Measurements from ENCODE around the gene LPO.

LPO gene

DNA sequence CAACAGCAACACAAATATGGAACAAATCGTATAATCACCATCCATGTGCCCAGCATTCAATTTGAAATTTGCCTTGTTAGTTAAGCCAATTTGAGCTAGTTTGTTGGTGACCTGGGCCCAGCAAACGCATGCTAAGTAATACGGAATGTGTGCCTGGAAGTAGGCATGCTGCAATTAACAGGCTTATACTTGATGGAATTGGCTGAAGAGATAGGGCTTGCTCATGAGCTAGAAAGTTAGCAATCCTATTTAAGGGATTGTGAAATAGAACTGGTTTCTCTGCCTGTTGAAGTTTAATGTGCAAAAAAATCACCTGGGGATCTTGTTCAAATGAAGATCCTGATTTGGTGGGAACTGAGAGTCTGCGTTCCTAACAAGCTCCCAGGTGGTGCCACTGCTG is 8.5 kb upstream of the LPO start:
- no peak for DNase-seq (ENCODE audit: low spot score)

DNA sequence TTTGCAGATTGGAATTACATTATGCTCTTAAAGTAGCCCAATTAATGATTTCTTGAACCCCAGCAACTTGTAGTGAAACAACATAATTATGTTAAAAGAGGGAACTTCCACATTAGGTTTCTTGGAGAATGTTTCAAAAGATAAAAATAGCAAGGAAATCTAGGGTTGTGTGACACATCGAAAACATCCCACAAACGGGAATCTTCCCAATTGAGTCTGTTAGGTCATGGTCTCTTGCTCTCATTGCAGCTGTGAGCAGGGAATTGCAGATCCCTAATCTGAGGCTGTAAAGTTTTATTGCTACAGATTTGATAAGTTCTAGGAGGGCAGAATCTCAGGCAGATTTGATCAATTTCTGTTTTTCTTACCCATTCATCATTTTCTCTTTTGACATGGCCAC is 6.7 kb upstream of the LPO start:
- no peak for DNase-seq (ENCODE audit: low spot score)

DNA sequence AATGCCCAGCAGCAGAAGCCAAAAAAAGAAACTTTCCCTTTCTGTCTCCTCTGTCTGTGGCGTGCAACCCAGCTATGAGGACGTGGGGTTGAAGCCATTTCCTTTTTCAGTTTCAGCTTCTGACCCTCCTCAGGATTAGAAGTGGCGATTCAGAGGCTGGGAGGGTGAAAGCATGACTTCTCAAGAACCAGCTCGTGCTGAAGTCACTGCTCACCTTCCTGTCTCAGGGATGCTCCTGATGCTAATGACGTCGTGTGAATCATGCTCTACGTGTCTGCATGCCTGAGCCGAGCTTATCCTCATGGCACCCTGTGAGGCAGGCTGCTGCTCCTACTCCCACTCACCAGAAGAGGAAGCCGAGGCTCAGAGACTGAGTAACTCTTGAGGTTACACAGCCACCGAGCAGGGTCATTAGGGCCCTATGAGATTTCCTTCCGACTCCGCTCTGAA is 5.7 kb upstream of the LPO start:
- peak; percentile 57 for DNase-seq (ENCODE audit: low spot score)

DNA sequence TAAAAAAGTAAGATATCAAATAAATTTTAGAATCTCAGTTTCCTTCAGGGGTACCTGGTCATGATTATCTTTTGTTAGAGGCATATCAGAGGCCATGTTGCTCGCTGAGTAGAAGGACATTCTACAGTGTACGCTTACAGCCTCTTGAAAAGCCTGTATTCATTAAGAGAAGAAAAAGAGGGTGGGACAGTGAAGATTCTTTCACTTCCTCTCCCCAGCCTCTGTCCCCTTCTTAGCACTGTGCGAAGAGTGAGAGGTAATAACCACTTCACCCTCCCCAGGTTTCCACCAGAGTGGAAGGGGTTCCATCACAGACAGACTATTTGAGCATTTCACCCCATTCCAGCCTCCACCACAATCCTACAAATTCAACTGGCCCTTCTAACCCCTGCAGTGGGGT is 4.8 kb upstream of the LPO start:
- peak; percentile 65 for DNase-seq (ENCODE audit: low spot score)

DNA sequence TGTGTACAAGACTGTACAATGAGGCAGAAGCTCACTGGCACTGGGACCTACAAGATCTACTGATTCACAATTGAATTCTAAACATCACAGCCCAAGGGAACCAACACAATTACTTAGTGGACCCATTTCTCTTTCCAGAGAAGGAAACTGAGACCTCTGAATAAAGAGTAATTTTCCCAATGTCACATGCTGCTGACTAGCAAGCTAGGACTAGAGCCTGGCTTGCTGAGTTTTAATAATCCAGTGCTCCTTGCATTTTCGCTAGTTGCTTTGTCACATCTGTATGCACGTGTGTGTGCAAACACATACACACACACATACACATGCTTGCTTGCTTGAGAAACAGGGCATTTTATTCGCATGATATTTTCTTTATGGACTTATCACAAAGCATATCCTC is 3.9 kb upstream of the LPO start:
- DNase-seq (ENCODE audit: low spot score) = no peak

DNA sequence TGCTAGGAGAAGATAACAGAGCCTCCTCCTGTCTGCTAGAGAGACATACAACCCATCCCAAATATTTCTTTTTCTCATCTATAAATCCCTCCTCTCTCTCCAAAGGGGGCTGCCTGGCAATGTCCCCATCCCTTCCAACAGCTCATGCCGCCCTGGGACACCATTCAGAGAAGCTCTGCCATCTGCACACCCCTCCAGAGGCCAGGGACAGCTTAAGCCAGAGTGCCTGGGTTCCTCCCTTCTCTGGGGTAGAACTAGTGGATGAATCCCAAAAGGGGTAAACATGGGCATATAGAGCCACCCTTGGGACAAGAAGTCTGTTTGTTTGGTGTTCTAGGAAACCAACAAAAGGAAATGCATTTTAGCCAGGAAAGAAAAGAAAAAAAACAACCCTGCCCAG is 2.6 kb upstream of the LPO start:
- DNase-seq (ENCODE audit: low spot score) = no peak

DNA sequence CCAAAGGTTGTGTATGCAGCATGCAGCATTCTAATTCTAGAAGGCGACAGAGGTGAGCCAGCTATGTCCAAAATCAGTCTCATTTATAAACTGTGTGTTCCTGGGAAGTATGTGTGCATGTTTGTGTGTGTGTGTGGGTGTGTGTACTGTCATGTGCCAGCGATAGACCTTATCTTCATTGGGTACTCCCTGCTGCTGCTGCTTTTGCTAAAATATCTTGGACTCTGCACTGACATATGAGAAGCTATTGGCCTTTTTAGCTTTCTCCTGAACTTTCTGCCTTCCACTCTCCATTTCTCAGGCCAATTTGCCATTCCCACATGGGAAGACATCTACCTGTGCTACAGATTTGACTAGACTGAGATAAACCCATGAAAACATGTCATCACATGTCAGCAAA is 2.0 kb upstream of the LPO start:
- no peak for DNase-seq (ENCODE audit: low spot score)

DNA sequence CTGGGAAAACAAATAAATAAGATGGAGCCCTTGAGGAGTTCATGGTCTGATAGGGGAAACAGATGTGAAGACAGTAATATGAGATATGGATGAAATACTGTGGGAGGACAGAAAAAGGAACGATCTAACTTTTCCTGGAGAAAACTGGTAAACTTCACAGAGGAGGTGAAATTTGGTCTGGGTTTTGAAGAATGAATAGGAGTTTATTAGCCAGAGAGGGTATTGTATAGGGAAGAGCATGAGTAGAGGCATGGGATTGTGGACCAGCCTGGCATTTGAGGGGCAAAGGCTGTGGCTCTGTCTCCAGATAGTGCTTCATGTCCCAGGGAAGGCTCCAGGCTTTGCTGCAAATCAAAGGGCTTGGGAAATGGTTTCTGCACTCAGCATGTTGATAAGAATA is 1.6 kb downstream of the LPO start:
- DNase-seq (ENCODE audit: low spot score) = no peak

DNA sequence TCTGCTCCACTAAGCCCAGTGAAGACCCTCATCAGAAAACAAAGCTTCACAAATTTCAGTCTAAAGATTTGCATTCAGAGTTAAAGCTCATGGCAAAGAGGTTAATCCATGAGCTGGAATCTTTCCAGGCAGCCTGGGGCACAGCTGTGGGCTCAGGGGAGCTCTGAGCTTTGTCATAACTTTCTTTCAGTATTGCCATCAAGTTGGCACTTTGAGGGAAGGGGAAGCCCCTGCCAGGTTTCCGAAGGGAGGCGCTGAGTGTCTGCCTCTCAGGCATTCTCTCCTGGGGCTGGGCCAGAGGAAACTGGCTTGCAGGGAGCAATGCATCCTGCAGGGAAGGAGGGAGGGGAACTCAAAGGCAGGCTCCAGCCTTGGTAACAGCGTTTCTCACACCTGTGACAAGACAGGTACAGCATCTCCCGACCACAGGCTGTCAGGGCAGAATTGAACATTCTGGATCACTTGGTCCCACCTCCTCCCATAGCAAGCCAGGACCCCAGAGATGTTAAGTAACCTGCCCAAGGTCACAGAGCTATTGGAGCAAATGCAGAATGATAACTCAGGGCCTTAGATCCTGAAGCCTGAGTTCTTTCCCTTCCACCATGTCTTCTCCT is 3.9 kb downstream of the LPO start:
- no peak for DNase-seq (ENCODE audit: low spot score)

DNA sequence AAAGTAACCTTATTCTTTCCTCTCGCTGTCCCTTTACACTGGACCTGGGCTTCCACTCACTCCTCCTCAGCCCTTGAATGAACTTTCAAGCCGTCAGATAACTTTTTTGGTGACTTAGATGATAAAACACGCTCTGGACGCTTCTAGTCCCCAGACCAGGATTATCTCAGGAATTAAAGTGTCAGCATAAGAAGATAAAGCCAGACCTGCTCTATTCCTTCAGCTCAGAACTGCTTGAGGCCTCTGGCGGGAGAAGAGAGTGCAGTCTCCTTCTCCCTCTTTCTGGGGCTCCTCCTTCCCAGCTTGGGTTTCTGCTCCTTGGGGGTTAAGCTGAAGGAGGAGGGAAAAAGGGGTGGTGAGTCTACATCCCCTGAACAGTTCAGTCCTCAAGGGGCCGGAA is 6.6 kb downstream of the LPO start:
- DNase-seq (ENCODE audit: low spot score) = no peak

DNA sequence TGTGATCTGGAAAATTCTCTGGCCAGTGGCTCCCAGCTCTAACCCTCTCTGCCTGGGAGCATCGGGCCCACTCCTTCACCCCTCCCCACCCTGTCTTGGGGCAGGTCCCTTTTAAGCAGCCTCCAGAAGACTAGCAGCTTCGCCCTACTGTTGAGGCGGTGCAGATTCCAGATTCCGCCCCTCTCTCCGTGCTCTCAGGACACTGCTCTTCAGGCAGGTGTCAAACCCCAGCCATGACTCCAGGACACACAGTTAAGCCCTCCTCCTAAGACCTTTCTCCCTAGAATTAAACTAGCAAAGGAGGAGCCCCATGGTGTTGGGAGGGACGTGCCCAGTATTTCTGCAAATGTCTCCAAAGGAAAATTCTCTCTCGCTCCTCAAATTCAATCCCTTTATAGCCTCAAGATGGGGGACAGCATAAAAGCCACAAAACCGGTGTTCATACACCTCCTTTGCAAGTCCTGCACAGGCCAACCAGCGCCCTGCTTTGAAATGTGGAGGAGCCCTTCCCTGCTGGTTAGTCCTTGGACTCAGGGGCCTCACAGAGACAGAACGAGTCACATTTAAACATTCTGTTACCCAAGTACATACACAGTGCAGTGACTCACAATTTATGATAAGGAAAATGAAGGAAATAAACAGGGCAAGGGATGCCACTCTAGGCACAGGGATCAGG is 7.2 kb downstream of the LPO start:
- DNase-seq (ENCODE audit: low spot score) = no peak

DNA sequence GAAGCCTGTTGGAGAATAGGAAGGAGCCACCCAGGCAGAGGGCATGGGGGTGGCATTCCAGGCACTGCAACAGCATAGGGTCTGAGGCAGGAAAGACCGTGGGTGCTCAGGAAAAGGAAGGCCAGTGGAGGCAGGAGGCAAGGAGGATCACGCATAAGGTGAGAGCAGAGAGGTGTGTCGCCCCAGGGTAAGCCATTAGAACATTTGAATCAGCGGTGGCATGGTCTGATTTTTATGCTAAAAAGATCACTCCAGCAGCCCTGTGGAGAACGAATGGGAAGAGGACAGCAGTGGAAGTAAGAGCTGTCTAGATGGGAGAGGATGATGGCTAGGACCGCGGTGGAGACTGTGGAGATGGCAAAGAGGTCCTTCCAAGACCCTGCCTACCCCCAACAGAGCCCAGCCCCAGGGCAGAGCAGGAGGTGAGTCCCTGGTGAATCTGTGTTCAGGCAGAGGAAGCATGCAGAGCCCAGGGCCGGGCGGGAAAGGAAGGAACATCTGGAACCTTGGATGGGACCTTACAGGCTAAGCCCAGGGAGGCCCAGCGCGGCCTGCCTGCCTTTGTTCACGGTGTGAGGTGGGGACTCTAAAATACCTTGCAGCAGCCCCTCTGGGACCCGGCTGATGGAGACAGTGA is 7.8 kb downstream of the LPO start:
- DNase-seq (ENCODE audit: low spot score) = no peak

DNA sequence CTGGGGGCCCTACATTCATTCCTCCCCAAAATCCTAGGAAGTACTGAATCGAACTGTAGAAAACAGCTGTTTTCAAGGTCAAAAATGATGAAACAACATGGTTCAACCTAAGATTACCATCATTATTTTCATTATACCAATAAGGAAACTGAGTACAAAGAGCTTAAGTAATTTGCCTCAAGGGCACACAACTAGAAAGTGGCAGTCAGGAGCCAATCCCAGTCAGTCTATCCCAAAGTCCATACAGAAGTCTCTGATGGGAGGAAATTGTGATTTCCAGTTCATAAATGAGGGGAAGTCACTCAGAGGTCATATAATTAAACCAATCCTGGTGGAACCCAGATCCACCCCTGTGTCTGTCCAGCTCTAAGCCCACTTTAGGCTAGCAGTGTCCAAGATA is 8.4 kb downstream of the LPO start:
- DNase-seq (ENCODE audit: low spot score) = no peak

DNA sequence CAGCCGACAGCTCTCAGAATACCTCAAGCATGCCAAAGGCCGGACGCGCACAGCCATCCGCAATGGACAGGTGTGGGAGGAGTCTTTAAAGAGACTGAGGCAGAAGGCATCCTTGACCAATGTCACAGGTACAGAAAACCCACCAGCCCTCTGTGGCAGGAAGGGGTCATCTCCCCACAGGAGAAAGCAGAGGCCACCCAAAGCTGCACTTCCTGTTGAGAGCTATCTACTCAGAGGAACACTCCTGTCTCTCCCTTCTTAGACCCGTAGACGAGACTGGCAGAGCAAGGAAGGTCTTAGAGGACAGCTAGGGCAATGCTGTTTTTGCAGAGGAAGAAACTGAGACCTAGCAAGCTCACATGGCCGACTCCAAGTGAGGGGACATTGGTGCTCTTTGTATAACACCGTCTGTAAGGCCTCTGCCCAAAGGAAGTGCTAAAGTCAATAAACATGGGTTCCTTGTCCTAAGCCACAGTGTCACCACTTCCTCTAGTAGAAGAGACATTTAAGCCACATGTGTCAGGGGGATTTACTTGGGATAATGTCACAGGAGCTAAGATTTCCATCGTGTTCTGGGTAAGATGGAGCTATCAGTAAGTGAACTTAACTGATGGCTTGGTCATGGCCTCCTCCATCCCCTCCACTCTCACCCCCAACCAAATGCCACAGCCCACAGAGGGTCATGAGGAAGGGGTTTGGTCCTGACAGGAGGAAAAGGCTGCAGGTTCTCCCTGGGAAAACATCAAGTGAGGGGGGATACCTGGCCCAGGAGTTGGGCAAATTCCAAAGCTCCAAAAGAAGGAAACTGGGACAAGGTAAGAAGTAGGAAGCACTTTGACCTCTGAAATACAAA is 9.4 kb downstream of the LPO start:
- DNase-seq (ENCODE audit: low spot score) = no peak

DNA sequence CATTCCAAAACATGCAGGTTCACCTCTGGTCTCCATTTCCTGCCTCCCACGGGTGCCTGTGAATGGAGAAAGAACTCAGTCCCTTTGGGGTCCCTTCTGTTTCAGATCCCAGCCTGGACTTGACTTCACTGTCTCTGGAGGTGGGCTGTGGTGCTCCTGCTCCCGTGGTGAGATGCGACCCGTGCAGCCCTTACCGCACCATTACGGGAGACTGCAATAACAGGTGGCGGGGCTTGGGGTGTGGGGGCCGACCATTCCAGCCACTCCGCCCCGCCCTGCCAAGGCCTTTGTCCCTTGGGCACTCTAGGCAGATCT is 10.5 kb downstream of the LPO start:
- no peak for DNase-seq (ENCODE audit: low spot score)

DNA sequence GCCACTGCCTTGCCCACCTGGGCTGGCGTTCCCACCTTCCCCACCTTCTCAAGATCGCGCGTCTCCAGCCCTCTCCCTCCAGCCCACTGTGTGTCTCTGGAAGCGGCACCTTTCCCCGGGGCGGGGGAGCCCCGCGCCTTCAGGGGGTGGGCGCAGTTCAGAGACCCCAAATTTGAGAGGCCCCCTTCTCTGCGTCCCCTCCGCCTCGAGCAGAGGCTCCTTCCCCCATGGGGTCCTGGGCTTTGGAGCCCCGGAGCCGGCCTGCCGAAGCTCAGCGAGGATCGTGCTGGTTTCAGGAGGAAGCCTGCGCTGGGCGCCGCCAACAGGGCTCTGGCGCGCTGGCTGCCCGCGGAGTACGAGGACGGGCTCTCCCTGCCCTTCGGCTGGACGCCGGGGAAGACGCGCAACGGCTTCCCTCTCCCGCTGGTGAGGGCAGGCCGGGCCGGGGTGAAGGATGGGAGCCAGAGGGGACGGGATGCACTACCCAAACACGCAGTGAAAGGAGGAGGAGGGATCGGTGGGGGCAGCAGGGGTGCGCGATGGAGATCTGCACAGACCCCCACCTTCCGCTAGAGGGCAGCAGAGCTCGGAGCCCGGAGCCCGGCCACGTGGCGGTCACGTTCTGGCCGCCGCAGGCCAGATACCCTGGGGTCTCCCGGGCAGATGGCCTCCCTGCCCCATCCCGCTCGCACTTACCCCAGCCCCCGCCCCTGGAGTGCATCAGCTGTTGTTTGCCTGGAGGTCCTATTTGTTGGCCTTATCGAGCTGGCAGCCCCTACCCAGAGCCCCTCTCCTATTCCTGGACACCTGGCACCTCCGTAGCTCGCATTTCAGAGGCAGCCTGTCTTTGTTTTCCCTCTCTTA is 11.1 kb downstream of the LPO start:
- peak; percentile 91 for DNase-seq (ENCODE audit: low spot score)

DNA sequence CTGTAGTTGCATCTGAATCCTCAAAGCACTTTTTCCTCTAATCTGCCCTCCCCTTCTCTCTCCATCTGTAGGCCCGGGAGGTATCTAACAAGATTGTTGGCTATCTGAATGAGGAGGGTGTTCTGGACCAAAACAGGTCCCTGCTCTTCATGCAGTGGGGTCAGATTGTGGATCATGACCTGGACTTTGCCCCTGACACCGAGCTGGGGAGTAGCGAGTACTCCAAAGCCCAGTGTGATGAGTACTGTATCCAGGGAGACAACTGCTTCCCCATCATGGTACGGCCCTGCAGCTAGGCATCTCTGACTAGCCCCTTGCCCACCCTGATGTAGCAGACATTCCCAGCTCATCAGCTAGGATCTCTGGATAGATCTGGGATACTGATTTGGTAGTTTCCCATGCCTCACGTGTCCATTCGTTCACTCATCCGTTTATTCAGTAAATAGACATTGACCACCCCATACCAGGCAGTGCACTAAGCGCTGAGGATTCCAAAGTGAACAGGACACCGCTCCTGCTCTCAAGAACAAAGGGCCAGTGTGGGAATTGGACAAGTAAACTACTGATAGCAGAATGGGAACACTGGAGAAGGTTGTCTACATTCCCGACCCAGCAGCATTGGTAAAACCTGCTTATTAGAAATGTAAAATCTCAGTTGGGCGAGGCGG is 12.1 kb downstream of the LPO start:
- no peak for DNase-seq (ENCODE audit: low spot score)

DNA sequence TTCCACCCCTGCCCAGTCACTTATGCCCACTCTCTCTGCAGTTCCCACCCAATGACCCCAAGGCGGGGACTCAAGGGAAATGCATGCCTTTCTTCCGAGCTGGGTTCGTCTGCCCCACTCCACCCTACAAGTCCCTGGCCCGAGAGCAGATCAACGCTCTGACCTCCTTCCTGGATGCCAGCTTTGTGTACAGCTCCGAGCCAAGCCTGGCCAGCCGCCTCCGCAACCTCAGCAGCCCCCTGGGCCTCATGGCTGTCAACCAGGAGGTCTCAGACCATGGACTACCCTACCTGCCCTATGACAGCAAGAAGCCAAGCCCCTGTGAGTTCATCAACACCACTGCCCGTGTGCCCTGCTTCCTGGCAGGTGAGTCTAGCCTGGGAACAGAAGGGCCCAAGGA is 13.8 kb downstream of the LPO start:
- no peak for DNase-seq (ENCODE audit: low spot score)

DNA sequence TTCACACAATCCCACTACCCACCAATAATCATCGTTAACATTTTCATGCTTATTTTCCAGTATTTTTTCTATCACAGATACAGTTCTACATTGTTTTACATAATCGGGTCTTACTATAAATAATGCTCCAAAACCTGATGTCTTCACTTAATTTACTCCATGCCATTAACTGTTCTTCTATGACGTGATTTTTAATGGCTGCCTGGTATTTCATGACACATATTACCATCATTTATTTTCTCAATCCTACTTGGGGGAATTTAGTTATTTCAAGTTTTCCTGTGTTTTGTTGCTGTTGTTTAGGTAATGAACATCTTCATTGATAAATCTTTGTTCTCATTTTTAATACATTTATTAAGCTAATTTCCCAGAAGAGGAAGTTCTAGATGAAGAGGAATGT is 14.7 kb downstream of the LPO start:
- DNase-seq (ENCODE audit: low spot score) = no peak

DNA sequence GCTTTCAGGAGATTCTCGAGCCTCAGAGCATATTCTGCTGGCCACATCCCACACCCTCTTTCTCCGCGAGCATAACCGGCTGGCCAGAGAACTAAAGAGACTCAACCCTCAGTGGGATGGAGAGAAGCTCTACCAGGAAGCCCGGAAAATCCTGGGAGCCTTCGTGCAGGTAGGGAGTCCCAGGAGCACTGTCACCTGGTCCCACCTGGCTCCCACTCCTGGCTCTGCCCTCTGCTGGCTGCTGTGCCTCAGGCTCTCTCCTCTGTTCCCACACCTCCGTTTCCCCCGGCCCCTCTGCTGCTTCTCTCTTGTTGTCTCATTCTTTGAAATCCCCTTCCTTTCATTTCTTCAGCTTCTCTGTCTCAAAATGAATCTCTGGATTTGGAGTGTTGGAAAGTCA is 16.4 kb downstream of the LPO start:
- no peak for DNase-seq (ENCODE audit: low spot score)

DNA sequence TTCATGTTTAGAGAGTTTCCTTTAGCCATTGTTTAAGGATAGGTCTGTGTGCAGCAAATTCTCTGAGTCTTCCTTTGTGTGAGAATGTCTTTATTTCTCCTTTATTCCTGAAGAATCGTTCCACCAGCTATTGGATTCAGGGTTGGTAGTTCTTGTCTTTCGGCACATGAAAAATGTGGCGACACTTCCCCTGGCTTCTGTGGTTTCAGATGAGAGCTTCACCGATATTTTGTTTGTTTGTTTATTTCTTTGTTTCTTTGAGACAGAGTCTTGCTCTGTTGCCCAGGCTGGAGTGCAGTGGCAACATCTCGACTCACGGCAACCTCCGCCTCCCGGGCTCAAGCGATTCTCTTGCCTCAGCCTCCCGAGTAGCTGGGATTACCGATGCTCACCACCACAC is 23.8 kb downstream of the LPO start:
- DNase-seq (ENCODE audit: low spot score) = no peak

DNA sequence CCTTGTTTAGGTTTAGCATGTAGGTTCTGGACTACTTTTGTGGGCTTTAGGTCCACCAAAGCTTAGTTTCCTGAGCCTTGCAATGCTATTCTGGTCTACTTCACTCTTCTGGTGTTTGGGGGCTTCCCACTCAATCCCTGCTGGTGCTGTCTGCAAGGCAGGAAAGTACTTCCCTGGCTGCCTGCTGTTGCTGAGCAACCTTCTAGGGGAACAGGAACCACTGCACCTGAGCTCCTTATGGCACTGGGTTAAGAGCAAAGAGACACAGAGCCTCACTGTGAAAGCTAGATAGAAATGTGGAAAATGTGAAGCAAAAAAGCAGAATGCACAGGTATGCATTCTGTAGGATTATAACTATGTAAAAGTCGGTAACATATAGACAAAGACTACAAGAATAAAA is 25.4 kb downstream of the LPO start:
- no peak for DNase-seq (ENCODE audit: low spot score)

Measured in germinal center (tissue), 1 donor.